ENCODE measurements around the gene TMEM150B.

TMEM150B gene

DNA sequence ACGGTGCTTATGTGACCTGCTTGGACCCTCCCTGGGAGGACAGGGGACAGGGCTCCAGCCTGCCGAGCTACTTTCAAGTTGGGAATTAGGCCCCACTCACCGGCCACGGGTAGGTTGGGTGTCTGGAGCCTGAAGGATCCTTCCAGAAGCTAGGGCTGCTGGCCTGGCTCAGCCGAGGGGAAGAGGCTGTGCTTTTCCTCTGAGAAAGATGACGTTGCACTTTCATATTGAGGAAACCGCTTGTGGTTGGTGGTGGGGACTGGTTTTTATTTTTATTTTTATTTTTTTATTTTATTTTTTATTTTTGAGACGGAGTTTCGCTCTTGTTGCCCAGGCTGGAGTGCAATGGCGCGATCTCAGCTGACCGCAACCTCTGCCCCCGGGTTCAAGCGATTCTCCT lies at the start of gene TMEM150B:
Gene TMEM150B, minus strand, starts transcription at position 170 of the 400 bp plus-strand sequence. CDS start 4,305 bp downstream, outside the sequence.
- DNase-seq (ENCODE audit: low spot score) = no peak

- no peak for DNase-seq (ENCODE audit: low spot score)
Observed at GRCh38 chr19:55373993-55374757, 49.0 kb upstream of the TMEM150B start.

- DNase-seq (ENCODE audit: low spot score) = no peak
Observed at GRCh38 chr19:55373306-55373992, 48.3 kb upstream of the TMEM150B start.

DNA sequence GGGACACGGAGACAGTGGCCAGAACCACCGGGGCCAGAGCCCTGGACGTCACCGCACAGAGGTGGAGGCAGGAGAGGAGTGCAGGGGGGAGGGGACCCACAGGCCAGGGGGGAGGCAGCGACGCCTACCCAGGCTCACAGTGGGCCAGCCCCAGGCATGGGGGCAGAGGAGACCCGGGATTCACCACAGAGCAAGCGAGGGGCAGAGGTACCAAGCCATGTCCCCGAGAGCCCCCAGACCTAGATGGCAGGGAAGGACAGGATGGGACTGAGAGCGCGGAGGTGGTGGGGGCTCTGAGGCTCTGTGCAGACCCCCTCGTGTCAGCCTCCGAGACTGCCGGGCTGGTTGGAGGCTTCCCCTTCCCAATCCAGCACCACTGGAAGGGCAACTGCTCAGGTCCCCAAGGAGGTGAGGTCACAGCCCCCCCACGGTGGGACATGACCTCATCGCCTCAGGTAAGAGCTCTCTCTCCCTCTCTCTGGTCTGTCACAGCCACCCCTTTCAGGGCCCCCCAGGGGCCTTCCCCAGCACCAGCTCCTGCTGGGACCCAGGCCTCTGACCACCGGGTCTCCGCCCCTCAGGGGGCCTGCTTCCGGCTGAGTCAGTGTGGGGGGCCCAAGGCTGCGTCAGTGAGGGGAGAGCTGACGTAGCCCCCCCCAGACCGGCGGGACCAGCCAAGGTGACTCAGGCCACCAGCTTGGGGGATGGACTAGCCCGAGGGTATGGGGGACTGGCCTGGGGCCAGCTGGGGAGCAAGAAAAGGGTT lies 47.4 kb upstream of the TMEM150B start:
- DNase-seq (ENCODE audit: low spot score) = no peak

DNA sequence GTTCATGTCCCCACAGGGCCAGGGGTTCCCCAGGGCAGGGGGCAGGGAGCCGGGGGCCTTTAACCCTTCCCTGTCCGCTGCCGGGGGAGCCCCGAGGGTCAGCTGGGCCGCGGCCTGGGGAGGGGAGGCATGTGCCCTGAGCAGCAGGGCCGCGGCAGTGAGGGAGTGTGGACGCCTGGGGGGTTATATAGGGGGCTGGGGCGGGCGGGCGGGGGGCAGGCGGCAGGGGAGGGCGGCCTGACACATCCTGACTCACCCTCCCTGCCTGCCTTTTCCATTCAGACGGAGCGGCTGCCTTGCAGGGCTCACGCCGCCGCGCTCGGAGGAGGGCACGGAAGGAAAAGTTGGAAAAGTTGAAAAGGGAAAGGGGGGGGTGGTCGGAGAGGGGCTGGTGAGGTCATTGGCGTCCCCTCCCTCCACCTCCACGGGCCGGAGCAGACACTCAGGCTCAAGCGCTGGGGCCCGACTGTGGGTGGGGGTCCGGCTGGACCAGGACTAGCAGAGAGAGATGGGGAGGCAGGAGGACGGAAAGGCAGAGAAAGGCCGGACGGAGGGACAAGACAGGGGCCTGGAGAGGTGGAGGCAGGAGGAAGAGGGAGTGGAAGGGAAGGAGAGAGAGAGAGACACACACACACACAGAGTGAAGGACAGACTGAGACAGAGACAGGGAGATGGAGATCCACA lies 45.3 kb upstream of the TMEM150B start, which contains the start of gene IL11:
Gene IL11, minus strand, starts transcription at position 159 of the 684 bp plus-strand sequence. Its CDS starts 153 bp downstream, at position 6.
- no peak for DNase-seq (ENCODE audit: low spot score)

- DNase-seq (ENCODE audit: low spot score) = no peak
Observed at GRCh38 chr19:55369653-55370304, 44.6 kb upstream of the TMEM150B start.

DNA sequence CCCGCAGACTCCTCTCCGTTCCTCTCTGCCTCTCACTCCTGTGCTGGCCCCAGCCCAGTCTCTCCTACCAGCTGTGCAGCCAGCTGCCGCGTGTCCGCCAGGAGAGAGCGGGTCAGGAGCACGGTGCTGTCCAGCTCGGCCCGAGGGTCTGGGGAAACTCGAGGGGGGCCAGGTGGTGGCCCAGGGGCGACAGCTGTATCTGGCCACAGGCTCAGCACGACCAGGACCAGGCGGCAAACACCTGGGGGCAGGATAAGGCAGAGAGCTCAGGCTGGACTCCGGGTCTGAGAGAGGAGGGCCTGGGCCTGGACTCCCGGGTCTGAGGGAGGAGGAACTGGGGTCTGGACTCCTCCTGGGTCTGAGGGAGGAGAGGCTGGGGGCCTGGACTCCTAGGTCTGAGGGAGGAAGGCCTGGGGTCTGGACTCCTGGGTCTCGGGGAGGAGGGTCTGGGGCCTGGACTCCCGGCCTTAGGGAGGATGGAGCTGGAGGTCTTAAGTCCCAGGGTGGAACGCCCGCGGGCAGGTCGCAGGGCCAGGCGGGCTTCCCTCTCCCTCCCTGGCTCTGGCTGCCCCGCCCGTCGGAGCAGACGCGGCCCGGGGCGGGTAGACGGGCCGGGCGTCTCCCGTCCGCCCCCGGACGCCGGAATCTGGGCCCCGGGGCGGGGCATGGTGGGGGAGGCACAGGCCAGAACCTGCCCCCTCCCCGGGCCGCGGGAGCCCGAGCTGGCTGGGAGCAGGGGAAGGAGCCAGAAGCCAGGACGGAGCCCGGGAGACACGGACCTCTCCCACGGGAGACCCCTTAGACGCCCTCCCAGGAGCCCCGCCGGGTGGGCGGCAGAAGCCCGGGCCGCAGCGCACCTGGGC lies 43.8 kb upstream of the TMEM150B start:
- no peak for DNase-seq (ENCODE audit: low spot score)

DNA sequence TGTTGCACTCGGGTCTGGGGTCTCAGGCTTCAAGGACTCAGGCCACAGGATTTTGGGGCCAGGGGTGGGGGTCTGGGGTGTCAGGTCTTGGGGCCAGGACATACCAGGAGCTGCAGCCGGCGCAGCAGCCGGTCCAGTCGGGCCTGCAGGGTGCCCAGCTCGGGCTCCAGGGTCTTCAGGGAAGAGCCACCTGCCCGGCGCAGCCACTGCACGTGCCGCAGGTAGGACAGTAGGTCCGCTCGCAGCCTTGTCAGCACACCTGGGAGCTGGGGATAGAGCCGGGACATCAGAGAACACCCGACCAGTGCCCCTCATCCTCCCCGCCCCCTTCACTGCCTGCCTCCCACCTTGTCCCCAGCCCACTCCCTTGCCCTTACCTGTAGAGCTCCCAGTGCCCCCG lies 43.0 kb upstream of the TMEM150B start:
- DNase-seq (ENCODE audit: low spot score) = no peak

DNA sequence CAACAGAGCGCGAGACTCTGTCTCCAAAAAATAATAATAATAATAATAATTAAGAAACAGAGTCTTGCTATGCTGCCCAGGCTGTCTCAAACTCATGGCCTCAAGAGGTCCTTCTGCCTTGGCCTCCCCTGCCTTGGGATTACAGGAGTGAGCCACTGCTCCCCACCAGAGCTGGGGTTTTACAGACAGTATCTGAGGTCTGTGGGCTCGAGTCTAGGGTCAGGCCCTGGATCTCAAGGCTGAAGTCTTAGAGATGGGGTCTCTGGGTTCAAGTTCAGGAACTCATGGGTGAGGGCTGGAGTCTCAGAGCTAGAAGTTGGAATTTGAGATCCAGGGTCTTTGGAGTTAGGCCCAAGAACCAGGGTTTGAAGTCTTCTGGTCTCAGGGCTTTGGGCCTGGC lies 41.6 kb upstream of the TMEM150B start:
- no peak for DNase-seq (ENCODE audit: low spot score)

- no peak for DNase-seq (ENCODE audit: low spot score)
Observed at GRCh38 chr19:55365964-55366363, 40.8 kb upstream of the TMEM150B start.

DNA sequence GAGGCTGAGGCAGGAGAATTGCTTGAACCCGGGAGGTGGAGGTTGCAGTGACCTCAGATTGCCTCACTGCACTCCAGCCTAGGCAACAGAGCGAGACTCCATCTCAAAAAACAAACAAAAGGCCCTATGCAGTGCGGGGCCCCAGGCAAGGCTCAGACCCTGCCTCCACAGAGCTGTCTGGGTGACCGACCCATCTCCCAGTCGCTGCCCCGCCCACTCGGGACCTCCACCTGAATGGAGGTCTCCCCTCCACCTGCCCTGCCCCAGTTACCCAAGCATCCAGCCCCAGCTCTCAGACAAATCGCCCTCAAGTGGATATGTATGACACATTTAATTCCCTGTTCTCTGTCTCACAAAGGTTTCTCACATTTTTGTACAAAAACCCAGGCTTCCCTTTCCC lies 40.1 kb upstream of the TMEM150B start:
- no peak for DNase-seq (ENCODE audit: low spot score)

DNA sequence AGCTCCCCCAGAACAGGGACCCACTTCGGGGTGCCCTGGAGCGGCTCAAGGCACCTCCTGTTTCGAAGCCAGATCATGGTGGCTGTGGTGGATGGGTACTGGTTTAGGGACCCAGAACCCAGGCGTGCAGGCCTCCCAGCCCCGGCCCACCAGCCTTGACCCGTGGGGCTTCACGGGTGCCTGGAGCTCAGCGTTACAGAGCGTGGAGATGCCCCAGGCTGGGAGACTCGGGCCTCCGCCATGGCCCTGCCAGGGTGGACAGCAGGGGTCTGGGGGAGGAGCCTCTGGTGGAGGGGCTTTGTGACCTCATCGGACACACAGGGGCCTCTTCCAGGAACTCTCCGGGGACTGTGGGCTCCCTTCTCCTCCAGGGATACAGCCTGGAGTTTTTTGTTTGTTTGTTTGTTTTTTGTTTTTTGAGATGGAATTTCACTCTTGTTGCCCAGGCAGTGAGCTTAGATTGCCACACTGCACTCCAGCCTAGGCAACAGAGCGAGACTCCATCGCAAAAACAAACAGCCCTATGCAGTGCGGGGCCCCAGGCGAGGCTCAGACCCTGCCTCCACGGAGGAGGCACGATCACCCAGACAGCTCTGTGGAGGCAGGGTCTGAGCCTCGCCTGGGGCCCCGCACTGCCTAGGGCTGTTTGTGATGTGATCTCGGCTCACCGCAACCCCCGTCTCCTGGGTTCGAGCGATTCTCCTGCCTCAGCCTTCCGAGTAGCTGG lies 38.0 kb upstream of the TMEM150B start, which contains the start of gene GARIN5B:
Gene GARIN5B, minus strand, starts transcription at position 271 of the 727 bp plus-strand sequence. Its CDS starts 194 bp downstream, at position 77.
- no peak for DNase-seq (ENCODE audit: low spot score)

- no peak for DNase-seq (ENCODE audit: low spot score)
Observed at GRCh38 chr19:55362174-55362989, 37.2 kb upstream of the TMEM150B start.

GRCh38 chr19:55360902-55361301 lies 35.8 kb upstream of the TMEM150B start:
- DNase-seq (ENCODE audit: low spot score) = no peak

- no peak for DNase-seq (ENCODE audit: low spot score)
Observed at GRCh38 chr19:55358943-55359908, 34.1 kb upstream of the TMEM150B start.

DNA sequence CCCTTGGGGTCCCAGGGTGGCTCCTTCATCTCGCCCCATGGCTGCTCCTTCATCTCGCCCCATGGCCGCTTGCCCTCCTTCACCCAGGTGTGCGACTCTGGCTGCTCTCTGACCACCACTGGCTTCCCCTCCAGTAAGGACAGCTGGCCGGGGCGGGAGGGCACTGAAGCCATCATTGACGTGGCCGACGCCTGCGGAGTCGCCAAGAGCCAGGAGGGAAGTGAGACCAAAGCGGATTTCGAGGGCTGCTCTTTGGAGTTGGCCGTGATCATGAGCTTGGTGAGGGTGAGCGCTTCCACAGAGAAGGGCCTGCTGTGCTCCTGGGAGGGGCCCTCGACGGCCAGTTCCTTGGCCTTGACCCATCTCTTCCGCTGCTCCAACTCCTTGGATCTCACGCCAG lies 33.4 kb upstream of the TMEM150B start:
- DNase-seq (ENCODE audit: low spot score) = no peak

GRCh38 chr19:55355213-55355821 lies 30.2 kb upstream of the TMEM150B start:
- DNase-seq (ENCODE audit: low spot score) = no peak

Data from globus pallidus (tissue), 1 donor.